GM18508 (cell line): Measurements from ENCODE around the gene DELE1.
"Not testable (repeated sequence)": the region's sequence is repeated elsewhere in the genome, so short reads cannot be mapped to it uniquely, and the experiment has no call there.

ENCODE experiments used
- ATAC-seq: cut with Tn5 transposase; IDR thresholded peaks from one replicate; pipeline ENCODE4 v1.9.1; 2021; ENCODE audit warnings: moderate number of reproducible peaks; ENCODE audit not compliant: insufficient read depth, unreplicated experiment

Gene DELE1

DNA sequence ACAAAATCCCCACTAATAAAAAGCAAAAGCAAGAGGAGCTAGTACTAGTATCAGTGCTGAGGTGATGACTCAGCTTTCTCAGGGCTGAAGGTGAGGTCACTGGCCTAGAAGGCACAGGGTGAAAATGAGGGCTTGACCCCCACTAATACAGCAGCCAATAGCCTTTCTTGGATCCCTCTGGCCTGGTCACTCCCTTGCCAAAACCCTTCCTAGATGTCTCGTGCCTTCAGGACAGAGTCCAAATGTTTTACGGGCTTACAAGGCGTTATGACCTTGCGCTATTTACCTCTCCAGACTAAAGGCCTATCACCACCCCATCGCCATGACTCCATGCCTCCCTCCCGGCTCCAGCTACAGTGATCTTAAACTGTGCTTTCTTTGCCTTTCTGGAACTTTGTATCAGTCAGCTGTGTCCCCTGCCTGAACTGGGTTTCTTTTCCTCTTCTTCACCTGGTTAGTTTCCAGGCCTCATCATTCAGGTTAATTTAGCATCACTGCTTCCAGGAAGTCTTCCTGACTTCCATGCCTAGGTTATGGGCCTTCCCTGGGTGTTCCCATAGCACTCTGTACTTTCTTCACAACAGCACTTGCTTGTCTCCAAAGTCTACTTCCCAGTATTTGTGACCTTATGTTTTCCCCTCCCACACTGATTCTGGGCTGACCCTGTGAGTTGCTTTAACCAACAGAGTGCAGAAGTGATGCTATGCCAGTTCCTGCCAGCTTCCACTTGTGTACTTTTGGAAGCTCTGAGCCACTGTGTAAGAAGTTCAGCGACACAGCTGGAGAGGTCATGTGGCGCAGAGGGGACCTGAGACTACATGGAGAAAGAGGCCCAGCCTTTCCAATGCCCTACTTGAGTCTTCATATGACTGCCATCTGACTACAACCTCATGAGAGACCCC is 4.2 kb upstream of the DELE1 start:
- no peak for ATAC-seq

GRCh38 chr5:141920771-141921170 is 2.9 kb upstream of the DELE1 start:
- no peak for ATAC-seq

DNA sequence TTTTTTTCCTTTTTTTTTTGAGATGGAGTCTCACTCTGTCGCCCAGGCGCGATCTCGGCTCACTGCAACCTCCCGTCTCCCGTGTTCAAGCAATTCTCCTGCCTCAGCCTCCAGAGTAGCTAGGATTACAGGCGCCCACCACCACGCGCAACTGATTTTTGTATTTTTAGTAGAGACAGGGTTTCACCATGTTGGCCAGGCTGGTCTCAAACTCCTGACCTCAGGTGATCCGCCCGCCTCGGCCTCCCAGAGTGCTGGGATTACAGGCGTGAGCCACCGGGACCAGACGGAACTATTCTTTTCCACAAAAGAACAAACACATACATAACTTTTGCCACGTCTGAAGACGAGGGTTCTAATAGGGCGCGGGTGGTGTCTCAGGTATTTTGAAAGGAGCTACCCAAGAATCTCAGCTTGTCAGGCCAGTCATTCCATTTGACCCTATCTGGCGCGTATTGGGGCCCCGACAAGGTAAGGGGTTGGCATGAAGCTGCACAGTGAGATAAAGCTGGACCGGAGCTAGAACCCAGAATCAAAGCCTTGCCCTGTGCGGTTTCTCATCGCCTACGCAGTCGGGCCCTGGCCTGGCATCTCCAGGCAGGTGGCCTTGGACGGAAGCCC is 734 bp upstream of the DELE1 start:
- ATAC-seq = not testable (repeated sequence)

- no peak for ATAC-seq
These were observed 2.8 kb downstream of the DELE1 start for GRCh38 chr5:141926434-141926833.

GRCh38 chr5:141928051-141928450 is 4.4 kb downstream of the DELE1 start:
- no peak for ATAC-seq

DNA sequence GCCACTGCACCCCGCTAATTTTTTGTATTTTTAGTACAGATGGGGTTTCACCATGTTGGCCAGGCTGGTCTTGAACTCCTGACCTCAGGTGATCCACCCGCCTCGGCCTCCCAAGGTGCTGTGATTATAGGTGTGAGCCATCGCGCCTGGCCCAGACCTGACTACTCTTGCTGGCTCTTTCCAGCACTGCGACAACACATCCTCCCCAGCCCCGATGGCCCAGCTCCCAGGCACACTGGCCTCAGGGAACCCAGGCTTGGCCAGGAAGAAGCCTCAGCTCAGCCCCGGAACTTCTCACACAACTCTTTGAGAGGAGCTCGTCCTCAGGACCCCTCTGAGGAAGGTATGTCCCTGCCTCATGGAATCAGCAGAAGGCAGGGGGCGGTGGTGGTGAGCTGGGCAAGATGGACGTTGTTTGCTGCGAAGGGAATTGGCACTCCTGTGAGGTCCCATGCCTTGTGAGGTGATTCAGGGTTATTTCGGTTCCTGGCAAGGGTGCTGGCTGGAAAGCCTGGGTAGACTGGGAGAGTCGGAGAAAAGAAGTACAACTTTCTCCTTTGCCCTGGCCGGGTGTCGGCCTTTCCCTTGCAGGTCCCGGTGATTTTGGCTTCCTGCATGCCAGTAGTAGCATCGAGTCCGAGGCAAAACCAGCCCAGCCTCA is 5.9 kb downstream of the DELE1 start:
- ATAC-seq = no peak

DNA sequence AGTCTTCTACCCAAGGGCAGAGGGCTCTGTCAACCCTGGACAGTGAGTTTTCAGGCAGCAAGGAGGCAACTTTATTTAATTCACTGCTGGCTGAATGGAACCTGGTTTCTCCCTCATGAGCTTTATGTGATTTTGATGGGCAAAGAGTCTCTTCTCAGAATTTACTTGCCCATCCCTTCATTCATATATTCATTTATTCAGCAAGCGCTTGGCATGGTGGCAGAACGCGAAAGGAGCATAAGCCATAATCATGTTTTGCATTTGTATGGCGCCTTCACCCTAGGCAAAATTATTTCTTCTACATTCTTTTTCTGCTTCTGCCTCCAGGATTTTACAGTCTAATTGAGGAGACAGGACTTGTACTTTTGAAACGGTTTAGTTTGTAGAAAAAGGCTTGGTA is 8.0 kb downstream of the DELE1 start:
- ATAC-seq = no peak

GRCh38 chr5:141933151-141933550 is 9.5 kb downstream of the DELE1 start:
- no peak for ATAC-seq

GRCh38 chr5:141934099-141934844 is 10.6 kb downstream of the DELE1 start:
- no peak for ATAC-seq

GRCh38 chr5:141935538-141935937 is 11.9 kb downstream of the DELE1 start:
- no peak for ATAC-seq

DNA sequence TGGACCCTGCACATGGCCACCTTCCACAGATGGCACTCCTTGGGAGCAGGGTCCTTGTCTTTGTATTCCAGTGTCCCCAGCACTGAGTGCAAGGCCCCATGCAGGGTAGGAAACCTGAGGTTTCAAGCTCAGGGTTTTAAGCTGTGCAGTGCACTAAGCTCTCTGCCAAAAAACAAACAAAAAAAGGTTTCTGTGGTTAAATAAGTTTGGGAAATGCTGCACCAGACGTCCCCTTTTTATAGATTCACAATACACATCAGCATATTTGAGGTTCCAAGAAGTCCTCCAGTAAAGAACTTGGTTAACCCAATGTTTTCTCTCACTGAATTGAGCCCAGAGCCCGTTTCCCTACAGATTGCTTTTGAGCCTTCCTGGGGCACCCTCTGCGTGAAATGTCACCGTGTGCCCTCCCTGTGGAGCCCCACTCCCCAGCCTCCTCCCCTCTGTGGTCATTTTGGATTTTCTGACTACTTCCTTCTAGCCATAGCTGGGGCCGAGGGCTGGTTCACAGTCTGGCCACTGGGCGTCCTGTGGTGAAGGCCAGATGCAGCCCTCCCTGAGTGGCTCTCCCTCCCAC is 17.1 kb downstream of the DELE1 start:
- ATAC-seq = no peak

- no peak for ATAC-seq
These were observed 17.6 kb downstream of the DELE1 start for GRCh38 chr5:141941307-141941706.

GRCh38 chr5:141941779-141942178 is 18.1 kb downstream of the DELE1 start:
- no peak for ATAC-seq

DNA sequence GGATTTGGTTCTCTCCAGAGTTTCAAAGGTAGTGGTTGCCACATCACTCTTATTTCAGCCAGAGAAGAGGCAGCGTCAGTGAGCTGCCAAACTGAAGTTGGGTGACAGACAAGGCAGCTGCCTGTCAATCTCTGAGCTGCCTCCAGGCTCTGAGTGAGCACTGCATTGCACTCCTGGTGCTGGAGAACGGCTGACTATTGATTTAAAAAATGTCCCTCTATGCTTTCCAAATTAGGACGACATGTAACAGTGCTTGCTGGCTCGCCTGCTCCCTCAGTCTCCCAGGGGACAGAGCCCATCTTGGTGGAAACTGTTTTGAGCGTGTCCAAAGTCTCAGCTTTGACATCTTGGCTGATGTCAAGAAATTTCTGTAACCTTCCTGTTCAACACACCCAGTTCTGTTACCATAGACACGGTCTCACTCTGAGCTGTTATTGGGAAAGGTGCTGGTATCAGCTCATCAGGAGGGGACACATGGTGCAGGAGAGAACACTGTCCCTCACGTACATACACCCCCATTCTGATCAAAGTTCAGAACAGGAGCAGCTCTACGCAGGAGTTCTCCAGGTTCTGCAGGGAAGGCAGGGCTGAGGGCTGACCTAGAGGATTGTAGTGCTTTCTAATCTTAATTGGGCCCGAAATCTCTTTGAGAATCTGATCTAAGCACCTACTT is 18.6 kb downstream of the DELE1 start:
- ATAC-seq = no peak

GRCh38 chr5:141944076-141944475 is 20.4 kb downstream of the DELE1 start:
- no peak for ATAC-seq

- ATAC-seq = no peak
These were observed 21.9 kb downstream of the DELE1 start for GRCh38 chr5:141945511-141946051.

- ATAC-seq = no peak
These were observed 23.6 kb downstream of the DELE1 start for GRCh38 chr5:141947316-141947715.

DNA sequence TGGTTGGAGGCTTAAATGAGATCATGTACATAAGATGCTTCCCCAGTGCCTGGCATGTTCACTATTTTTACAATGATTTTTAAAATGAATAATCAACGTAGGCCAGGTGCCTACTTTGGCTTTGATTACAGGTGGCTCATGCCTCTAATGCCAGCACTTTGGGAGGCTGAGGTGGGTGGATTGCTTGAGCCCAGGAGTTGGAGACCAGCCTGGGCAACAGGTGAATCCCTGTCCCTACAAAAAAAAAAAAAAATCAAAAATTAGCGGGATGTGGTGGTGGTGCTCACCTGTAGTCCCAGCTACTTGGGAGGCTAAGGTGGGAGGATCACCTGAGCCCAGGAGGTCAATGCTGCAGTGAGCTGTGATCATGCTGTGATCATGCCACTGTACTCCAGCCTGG is 25.1 kb downstream of the DELE1 start:
- no peak for ATAC-seq

GRCh38 chr5:141949511-141949910 is 25.8 kb downstream of the DELE1 start:
- ATAC-seq = no peak
